Ishikawa (cell line): ENCODE results near the gene NDUFA6.

Experiments used
- CEBPB ChIP-seq: IDR thresholded peaks from 2 replicates; pipeline ENCODE4 v1.6.1; 2012
- CREB1 ChIP-seq: IDR thresholded peaks from 2 replicates; pipeline ENCODE4 v1.6.1; 2012; ENCODE audit warnings: low read depth
- EGR1 ChIP-seq: IDR thresholded peaks from 2 replicates; pipeline ENCODE4 v1.6.1; 2012
- EP300 ChIP-seq: IDR thresholded peaks from 2 replicates; pipeline ENCODE4 v1.6.1; 2012; ENCODE audit warnings: borderline replicate concordance
- FOXM1 ChIP-seq: IDR thresholded peaks from 2 replicates; pipeline ENCODE4 v1.6.1; 2012; ENCODE audit warnings: low read depth, borderline replicate concordance
- MAX ChIP-seq: IDR thresholded peaks from 2 replicates; pipeline ENCODE4 v1.6.1; 2012
- NFIC ChIP-seq: IDR thresholded peaks from 2 replicates; pipeline ENCODE4 v1.6.1; 2012
- RAD21 ChIP-seq: IDR thresholded peaks from 2 replicates; pipeline ENCODE4 v1.6.1; 2012; ENCODE audit warnings: low read depth
- TAF1 ChIP-seq: IDR thresholded peaks from 2 replicates; pipeline ENCODE4 v1.6.1; 2012; ENCODE audit warnings: low read depth, mild to moderate bottlenecking
- TCF12 ChIP-seq: IDR thresholded peaks from 2 replicates; pipeline ENCODE4 v1.6.1; 2012; ENCODE audit warnings: low read depth
- TEAD4 ChIP-seq: IDR thresholded peaks from 2 replicates; pipeline ENCODE4 v1.6.1; 2012
- USF1 ChIP-seq: IDR thresholded peaks from 2 replicates; pipeline ENCODE4 v1.6.1; 2012
- YY1 ChIP-seq: IDR thresholded peaks from 2 replicates; pipeline ENCODE4 v1.6.1; 2012; ENCODE audit warnings: low read depth
- ZBTB7A ChIP-seq: IDR thresholded peaks from 2 replicates; pipeline ENCODE4 v1.6.1; 2012; ENCODE audit warnings: low read depth
- TF ChIP-seq, protein P1 (sequence below): IDR thresholded peaks from 2 replicates; pipeline ENCODE4 v1.6.1; 2012; ENCODE audit warnings: low read depth, mild to moderate bottlenecking

Gene NDUFA6

GRCh38 chr22:42116848-42117424 is 26.4 kb upstream of the NDUFA6 start:
- TF ChIP-seq CEBPB: no peak

DNA sequence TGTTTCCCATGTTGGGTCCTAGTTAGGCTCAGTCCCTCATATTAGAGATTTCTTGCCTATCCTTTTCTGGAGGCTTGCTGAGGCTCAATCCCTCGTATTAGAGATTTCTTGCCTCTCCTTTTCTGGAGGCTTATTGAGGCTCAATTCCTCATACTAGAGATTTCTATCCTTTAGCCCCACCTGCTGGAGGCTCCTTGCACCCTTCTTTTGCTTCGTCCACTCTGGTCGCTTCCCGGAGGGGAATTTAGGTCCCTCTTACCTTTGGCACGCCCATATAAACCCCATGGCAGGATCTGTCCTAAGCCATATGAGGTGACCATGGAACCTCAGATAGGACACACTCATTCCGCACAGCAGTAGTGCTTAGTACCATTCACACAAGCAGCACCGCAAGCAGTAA is 24.1 kb upstream of the NDUFA6 start:
- TF ChIP-seq RAD21 (peak; percentile 34; the same call in 1 of the 2 replicates), TEAD4 (no peak), CEBPB (no peak), EGR1 (no peak)

DNA sequence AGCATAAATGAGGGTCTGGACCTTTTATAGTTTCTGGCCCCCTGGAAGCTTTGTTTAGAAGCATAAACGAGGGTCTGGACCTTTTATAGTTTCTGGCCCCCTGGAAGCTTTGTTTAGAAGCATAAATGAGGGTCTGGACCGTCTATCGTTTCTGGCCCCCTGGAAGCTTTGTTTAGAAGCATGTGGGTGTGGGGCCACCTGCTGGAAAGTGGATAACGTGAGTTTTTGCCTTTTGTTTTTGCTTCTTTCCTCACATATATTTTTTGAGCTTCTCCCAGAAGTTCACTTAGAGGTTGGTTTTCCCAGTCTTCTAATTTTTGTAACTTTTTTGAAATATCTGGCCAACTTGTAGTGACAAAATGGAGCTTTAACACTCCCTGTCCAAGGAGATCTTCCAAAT is 22.2 kb upstream of the NDUFA6 start:
- peak; percentile 34 for TF ChIP-seq RAD21

DNA sequence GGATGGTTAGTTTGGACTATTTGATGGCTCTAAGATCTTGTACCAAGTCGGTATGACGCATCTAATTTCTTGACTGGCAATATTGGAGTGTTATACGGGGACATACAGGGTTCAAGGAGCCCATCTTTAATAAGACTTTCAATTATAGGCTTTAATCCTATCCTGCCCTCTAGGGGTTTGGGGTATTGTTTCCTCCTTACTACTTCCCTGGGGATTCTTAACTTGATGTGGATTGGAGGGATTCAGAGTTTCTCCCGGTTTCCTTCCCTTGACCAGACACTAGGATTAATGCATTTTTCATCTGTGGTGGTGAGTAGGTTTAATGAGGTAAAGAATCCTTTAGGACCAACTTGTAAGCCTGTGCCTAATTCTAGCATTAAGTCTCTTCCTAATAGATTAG is 21.2 kb upstream of the NDUFA6 start:
- TF ChIP-seq YY1 (no peak), CREB1 (no peak), MAX (no peak), USF1 (no peak), EGR1 (no peak), FOXM1 (no peak), ZBTB7A (no peak), TCF12 (no peak), NFIC (no peak), TAF1 (no peak), CEBPB (no peak), RAD21 (no peak), TEAD4 (no peak), EP300 (no peak)
- TF ChIP-seq, protein P1, sequence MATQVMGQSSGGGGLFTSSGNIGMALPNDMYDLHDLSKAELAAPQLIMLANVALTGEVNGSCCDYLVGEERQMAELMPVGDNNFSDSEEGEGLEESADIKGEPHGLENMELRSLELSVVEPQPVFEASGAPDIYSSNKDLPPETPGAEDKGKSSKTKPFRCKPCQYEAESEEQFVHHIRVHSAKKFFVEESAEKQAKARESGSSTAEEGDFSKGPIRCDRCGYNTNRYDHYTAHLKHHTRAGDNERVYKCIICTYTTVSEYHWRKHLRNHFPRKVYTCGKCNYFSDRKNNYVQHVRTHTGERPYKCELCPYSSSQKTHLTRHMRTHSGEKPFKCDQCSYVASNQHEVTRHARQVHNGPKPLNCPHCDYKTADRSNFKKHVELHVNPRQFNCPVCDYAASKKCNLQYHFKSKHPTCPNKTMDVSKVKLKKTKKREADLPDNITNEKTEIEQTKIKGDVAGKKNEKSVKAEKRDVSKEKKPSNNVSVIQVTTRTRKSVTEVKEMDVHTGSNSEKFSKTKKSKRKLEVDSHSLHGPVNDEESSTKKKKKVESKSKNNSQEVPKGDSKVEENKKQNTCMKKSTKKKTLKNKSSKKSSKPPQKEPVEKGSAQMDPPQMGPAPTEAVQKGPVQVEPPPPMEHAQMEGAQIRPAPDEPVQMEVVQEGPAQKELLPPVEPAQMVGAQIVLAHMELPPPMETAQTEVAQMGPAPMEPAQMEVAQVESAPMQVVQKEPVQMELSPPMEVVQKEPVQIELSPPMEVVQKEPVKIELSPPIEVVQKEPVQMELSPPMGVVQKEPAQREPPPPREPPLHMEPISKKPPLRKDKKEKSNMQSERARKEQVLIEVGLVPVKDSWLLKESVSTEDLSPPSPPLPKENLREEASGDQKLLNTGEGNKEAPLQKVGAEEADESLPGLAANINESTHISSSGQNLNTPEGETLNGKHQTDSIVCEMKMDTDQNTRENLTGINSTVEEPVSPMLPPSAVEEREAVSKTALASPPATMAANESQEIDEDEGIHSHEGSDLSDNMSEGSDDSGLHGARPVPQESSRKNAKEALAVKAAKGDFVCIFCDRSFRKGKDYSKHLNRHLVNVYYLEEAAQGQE: no peak

DNA sequence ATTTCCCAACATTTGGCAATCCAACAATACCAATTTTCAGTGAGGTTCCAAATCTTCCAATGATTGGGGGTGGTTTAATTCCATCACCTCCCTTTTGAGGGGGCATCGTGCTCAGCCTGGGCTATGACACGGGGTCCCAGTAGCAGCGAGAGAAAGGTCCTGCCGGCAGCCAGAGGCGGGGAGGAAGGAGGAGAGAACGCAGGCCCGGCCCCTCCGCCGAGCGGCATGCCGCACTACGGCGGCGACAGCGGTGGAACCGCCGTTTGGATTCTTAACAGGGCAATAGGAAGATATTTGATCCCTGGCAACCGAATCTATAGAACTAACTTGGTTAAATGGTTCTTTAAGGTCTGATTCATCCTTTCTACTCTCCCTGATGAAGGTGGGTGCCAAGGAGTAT is 18.3 kb upstream of the NDUFA6 start:
- TF ChIP-seq CREB1 (no peak), EP300 (no peak), FOXM1 (no peak), MAX (no peak), EGR1 (no peak), RAD21 (no peak), CEBPB (no peak), USF1 (no peak), NFIC (no peak), YY1 (no peak), TEAD4 (no peak), TCF12 (no peak), TAF1 (no peak), ZBTB7A (no peak)
- TF ChIP-seq, protein P1: no peak

DNA sequence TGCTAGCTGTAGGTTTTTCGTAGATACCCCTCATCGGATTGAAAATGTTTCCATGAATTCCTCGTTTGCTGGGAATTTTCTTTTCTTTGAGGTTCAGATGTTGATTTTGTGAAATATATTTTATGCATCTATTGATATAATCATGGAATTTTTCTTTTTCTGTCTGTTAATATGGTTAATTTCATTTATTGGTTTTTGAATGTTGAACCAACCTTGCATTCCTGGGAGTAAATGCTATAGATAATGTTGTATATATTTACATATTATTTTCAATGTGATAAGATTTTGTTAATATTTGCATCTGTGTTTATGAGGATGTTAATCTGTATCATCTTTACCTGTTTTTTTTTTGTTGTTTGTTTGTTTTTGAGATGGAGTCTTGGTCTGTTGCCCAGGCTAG is 10.6 kb upstream of the NDUFA6 start:
- TF ChIP-seq EP300: no peak
- TF ChIP-seq EGR1: no peak
- TF ChIP-seq NFIC: no peak
- TF ChIP-seq ZBTB7A: no peak
- TF ChIP-seq RAD21: no peak
- TF ChIP-seq FOXM1: no peak
- TF ChIP-seq TAF1: no peak
- TF ChIP-seq, protein P1: no peak
- TF ChIP-seq YY1: no peak
